GM06990 (cell line): ENCODE measurements around the gene HMCN2.

Source experiments
- DNase-seq: peaks from one replicate; pipeline ENCODE4 v3.0.0-alpha.2; 2011; ENCODE audit not compliant: insufficient read length; ENCODE audit errors: extremely low read depth
- H3K27me3 ChIP-seq: replicated peaks from 2 replicates; pipeline ENCODE4 v1.6.0; 2011; ENCODE audit warnings: low read length; ENCODE audit not compliant: control insufficient read depth, insufficient read depth
- H3K36me3 ChIP-seq: 2 replicates; pipeline ENCODE4 v1.5.1; 2011; ENCODE audit warnings: low read length; ENCODE audit not compliant: control insufficient read depth, insufficient read depth
- H3K4me3 ChIP-seq: replicated peaks from 2 replicates; pipeline ENCODE4 v1.5.1; 2011; ENCODE audit warnings: low read depth, mild to moderate bottlenecking, control low read depth, low read length
- CTCF ChIP-seq: IDR thresholded peaks from 2 replicates; pipeline ENCODE4 v1.5.1; 2011; ENCODE audit warnings: low read length, control low read depth, mild to moderate bottlenecking, inconsistent platforms; ENCODE audit not compliant: insufficient read depth, poor library complexity, severe bottlenecking

Gene HMCN2

GRCh38 chr9:130361873-130362362, 96.4 kb downstream of the HMCN2 start:
- Histone ChIP-seq H3K36me3 (no peaks in the 10 kb centered on the region), H3K27me3 (no peaks in the 10 kb centered on the region), H3K4me3 (no peak overlapping the region)
- no peak for TF ChIP-seq CTCF
- no peak for DNase-seq

DNA sequence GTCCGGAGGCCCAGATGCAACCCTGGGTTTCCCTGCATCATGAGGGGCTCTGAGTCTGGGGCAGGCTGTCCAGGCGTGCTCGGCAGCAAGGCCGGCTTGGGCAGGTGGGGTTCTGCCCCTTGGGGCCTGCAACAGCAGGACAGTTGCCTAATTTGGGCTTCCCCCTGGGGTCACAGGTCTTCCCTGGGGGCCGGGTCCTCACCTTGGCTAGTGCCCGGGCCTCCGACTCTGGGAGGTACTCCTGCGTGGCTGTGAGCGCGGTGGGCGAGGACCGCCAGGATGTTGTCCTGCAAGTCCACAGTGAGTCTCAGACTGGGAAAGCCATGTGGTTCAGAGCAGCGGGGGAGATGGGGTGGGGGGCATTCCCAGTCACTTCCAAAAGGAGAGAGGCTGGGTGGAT, 97.1 kb downstream of the HMCN2 start:
- Histone ChIP-seq H3K27me3 (no peaks in the 10 kb centered on the region), H3K4me3 (no peak overlapping the region), H3K36me3 (no peaks in the 10 kb centered on the region)
- no peak for TF ChIP-seq CTCF
- no peak for DNase-seq

- no peak for DNase-seq
- no peak for TF ChIP-seq CTCF
- Histone ChIP-seq H3K36me3 (no peaks in the 10 kb centered on the region), H3K4me3 (no peak overlapping the region), H3K27me3 (no peaks in the 10 kb centered on the region)
These were observed 98.3 kb downstream of the HMCN2 start for GRCh38 chr9:130363755-130364404.

DNA sequence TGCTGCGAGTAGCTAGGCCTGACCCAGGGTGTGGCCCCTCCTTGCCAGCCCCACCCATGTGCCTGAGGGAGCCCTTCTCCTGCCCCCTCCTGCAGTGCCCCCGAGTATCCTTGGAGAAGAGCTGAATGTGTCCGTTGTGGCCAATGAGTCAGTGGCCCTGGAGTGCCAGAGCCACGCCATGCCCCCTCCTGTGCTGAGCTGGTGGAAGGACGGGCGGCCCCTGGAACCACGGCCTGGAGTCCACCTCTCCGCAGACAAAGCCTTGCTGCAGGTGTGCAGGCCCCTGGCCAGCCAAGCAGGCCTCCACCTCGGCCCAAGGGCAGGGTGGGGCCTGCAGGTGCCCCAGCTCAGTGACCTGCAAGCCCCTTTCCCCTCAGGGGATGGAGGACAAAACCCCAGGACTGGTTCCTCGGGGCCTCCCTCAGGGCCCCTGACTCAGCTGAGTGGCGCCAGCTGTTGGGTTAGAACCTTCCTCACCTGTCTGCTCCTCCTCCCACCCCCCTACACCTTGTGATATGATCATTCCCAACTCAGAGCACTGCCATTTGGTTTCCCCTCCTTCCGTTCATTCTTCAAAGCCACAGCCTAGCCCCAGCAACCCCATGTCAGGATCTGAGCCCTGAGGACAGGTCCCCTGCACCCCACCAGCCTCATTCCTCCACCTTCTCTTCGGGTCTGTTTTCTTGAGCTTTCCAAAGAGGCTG, 99.2 kb downstream of the HMCN2 start:
- H3K27me3 ChIP-seq = no peaks in the 10 kb centered on the region
- DNase-seq = no peak
- H3K36me3 ChIP-seq = no peaks in the 10 kb centered on the region
- TF ChIP-seq CTCF = no peak
- no peak overlapping the region for H3K4me3 ChIP-seq

- Histone ChIP-seq H3K36me3 (no peaks in the 10 kb centered on the region), H3K27me3 (no peaks in the 10 kb centered on the region), H3K4me3 (no peak overlapping the region)
- no peak for TF ChIP-seq CTCF
- DNase-seq = no peak
These were observed 99.8 kb downstream of the HMCN2 start for GRCh38 chr9:130365323-130365721.
